ENCODE data around the gene CLASP1. TPM values are rescaled to one million over a fixed set of nuclear protein-coding genes. Genes with fewer than 3 reads are reported as not detected.

Gene CLASP1
- total RNA-seq, 1 donor from 2014 or later: 90.4 TPM

DNA sequence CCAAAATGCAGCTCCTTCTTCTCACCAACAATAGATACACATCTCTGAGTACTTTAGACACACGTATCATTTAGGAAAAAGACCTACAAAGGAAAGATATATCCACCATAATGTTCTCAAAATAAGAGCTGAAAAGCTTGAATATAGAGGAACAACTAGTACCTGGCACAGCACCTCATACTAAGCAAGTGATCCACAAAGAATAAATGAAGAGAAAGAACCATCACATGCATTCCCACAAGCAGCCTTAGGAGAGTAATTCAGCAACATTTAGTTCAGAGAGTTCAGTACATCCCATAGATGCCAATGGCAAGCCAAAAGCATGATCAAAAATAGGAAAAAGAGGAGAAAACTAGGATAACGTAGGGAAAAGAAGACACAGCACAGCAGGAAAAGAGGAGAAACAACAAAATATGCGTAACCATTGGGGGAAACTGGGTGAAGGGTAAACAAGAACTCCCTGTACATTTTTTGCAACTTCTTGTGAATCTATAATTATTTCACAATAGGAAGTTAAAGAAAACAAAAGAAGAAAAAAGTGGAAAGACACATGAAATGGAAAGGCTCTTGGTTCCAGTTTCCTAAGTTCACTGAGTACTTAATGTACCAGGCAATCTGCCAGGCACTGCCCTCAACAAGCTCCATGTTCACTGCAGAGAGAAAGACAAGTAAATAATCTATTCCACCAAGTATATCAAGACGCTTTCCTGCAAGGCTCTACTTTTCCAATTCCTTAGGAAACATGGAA lies 22.3 kb downstream of the CLASP1 start:
- Histone ChIP-seq H3K9me3 (no peaks in the 10 kb centered on the region), H3K27ac (no peak overlapping the region)

GRCh38 chr2:121625953-121626352 lies 23.3 kb downstream of the CLASP1 start:
- Histone ChIP-seq H3K4me1 (peaks cover 21% of the 10 kb centered on the region), H3K36me3 (no peaks in the 10 kb centered on the region), H3K27ac (no peak overlapping the region), H3K27me3 (no peaks in the 10 kb centered on the region), H3K9me3 (no peaks in the 10 kb centered on the region), H3K4me3 (no peak overlapping the region)
- no peak for TF ChIP-seq CTCF (IDR thresholded peaks at IDR 0.05)
- TF ChIP-seq POLR2A (IDR thresholded peaks at IDR 0.05): no peak
- DNase-seq (ENCODE audit: extremely low spot score in 2 of 2): no peak
- intact Hi-C loops (cut with DNase I): no loop called here

More for the DNA sequence above, 22.3 kb downstream of the CLASP1 start:
- no peak for DNase-seq (ENCODE audit: extremely low spot score in 2 of 2)
- Histone ChIP-seq H3K27me3 (no peaks in the 10 kb centered on the region), H3K4me1 (peaks cover 21% of the 10 kb centered on the region), H3K4me3 (no peak overlapping the region), H3K36me3 (no peaks in the 10 kb centered on the region)
- intact Hi-C loops (cut with DNase I): no loop called here
- TF ChIP-seq POLR2A (IDR thresholded peaks at IDR 0.05): no peak
- TF ChIP-seq CTCF (IDR thresholded peaks at IDR 0.05): no peak
- TF ChIP-seq POLR2AphosphoS5 (IDR thresholded peaks at IDR 0.05; ENCODE audit: insufficient read depth in 1 of 2, low read depth in 1 of 2): no peak

- H3K4me3 ChIP-seq: no peak overlapping the region
- no peaks in the 10 kb centered on the region for H3K36me3 ChIP-seq
- no peaks in the 10 kb centered on the region for H3K27me3 ChIP-seq
- DNase-seq (ENCODE audit: extremely low spot score in 2 of 2): no peak
- no peak for TF ChIP-seq CTCF (IDR thresholded peaks at IDR 0.05)
- no peak for TF ChIP-seq POLR2AphosphoS5 (IDR thresholded peaks at IDR 0.05; ENCODE audit: insufficient read depth in 1 of 2, low read depth in 1 of 2)
- no peak for TF ChIP-seq POLR2A (IDR thresholded peaks at IDR 0.05)
- no peaks in the 10 kb centered on the region for H3K9me3 ChIP-seq
- peaks cover 20% of the 10 kb centered on the region for H3K4me1 ChIP-seq
- intact Hi-C loops (cut with DNase I): no loop called here
- H3K27ac ChIP-seq: no peak overlapping the region
Measured at GRCh38 chr2:121617042-121617599, 32.1 kb downstream of the CLASP1 start.

GRCh38 chr2:121613774-121614173 lies 35.5 kb downstream of the CLASP1 start:
- Histone ChIP-seq H3K27me3 (no peaks in the 10 kb centered on the region), H3K9me3 (no peaks in the 10 kb centered on the region), H3K4me1 (peaks cover 20% of the 10 kb centered on the region), H3K36me3 (no peaks in the 10 kb centered on the region), H3K4me3 (no peak overlapping the region), H3K27ac (no peak overlapping the region)
- TF ChIP-seq CTCF (IDR thresholded peaks at IDR 0.05) (no peak), POLR2A (IDR thresholded peaks at IDR 0.05) (no peak), POLR2AphosphoS5 (IDR thresholded peaks at IDR 0.05; ENCODE audit: insufficient read depth in 1 of 2, low read depth in 1 of 2) (no peak)
- intact Hi-C loops (cut with DNase I): no loop called here
- no peak for DNase-seq (ENCODE audit: extremely low spot score in 2 of 2)

DNA sequence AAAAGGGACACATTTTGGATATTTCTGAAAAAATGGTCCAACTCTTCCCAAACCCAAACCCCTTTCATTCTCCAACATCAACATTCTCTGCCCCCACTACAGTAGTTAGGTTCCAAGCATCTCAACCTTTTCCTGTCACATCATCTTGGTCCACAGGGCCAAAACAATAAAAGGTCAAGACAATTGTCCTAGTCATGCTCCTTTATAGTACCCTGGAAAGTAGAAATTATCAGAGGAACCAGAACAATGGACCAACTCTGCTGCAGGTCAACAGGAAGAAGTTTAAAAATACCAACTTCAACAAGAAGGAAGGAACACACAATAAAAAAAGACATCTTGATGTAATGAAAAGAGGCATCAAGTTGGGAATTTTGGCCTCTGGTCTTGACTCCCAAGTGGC lies 36.1 kb downstream of the CLASP1 start:
- TF ChIP-seq POLR2AphosphoS5 (IDR thresholded peaks at IDR 0.05; ENCODE audit: insufficient read depth in 1 of 2, low read depth in 1 of 2) (no peak), CTCF (IDR thresholded peaks at IDR 0.05) (no peak), POLR2A (IDR thresholded peaks at IDR 0.05) (no peak)
- Histone ChIP-seq H3K4me3 (no peak overlapping the region), H3K9me3 (no peaks in the 10 kb centered on the region), H3K27me3 (no peaks in the 10 kb centered on the region), H3K4me1 (peaks cover 20% of the 10 kb centered on the region), H3K27ac (no peak overlapping the region), H3K36me3 (no peaks in the 10 kb centered on the region)
- intact Hi-C loops (cut with DNase I): no loop called here
- no peak for DNase-seq (ENCODE audit: extremely low spot score in 2 of 2)

Data from vagina (tissue), 2 donors.